A549 (cell line): ENCODE data around the gene ZNRF3.

Source experiments
- BHLHE40 ChIP-seq: IDR thresholded peaks from 2 replicates; pipeline ENCODE4 v1.6.1; 2012; ENCODE audit warnings: low read depth, low read length, inconsistent platforms
- CTCF ChIP-seq: fragments of >200 bp; sonication (Bioruptor Twin); formaldehyde crosslinking; IDR thresholded peaks from 3 replicates; pipeline ENCODE4 v1.5.1; 2016
- EP300 ChIP-seq, 2 experiments: fragments of >200 bp; sonication (Bioruptor Twin); formaldehyde crosslinking; IDR thresholded peaks; 2 replicates in 1 of 2; 3 replicates in 1 of 2; pipeline ENCODE4 v1.6.1; 2016 to 2017
- HES2 ChIP-seq: fragments of >200 bp; sonication (Bioruptor Twin); formaldehyde crosslinking; IDR thresholded peaks from 2 replicates; pipeline ENCODE4 v1.6.1; 2016
- MAX ChIP-seq: IDR thresholded peaks from 2 replicates; pipeline ENCODE4 v1.6.1; 2012
- RAD21 ChIP-seq, 2 experiments: fragments of >200 bp in 1 of 2; sonication (Bioruptor Twin) in 1 of 2; formaldehyde crosslinking in 1 of 2; IDR thresholded peaks in 1 of 2; conservative IDR thresholded peaks in 1 of 2; 2 replicates in 1 of 2; 3 replicates in 1 of 2; pipeline ENCODE4 v1.6.1; 2012 to 2018; ENCODE audit warnings: inconsistent platforms in 1 of 2
- RFX5 ChIP-seq: fragments of 450-650 bp; IDR thresholded peaks from 2 replicates; pipeline ENCODE4 v1.7.1; 2014; ENCODE audit warnings: antibody characterized with exemption, mild to moderate bottlenecking, moderate library complexity
- SREBF2 ChIP-seq: fragments of 450-650 bp; IDR thresholded peaks from 2 replicates; pipeline ENCODE4 v1.6.1; 2014; ENCODE audit warnings: mild to moderate bottlenecking, moderate library complexity

- no peak for TF ChIP-seq MAX
- no peak for TF ChIP-seq BHLHE40
- no peak for TF ChIP-seq RFX5
- no peak for TF ChIP-seq CTCF
- no peak for TF ChIP-seq EP300 (IDR thresholded peaks at IDR 0.05)
- TF ChIP-seq RAD21 (conservative IDR thresholded peaks at IDR 0.05 in 1 of 2, IDR thresholded peaks at IDR 0.05 in 1 of 2) = no peak
- no peak for TF ChIP-seq HES2
- no peak for TF ChIP-seq SREBF2
Observed at GRCh38 chr22:28899199-28899853, 16.0 kb downstream of the ZNRF3 start.
